Adrenal gland (tissue), 5 donors: ENCODE results near the gene LY6G6F.

Experiments used
- POLR2A ChIP-seq, 2 donors: fragments of 450-650 bp; IDR thresholded peaks; one replicate each; pipeline ENCODE4 v1.6.1; 2017; ENCODE audit warnings: antibody characterized with exemption in 2 of 2, mild to moderate bottlenecking in 2 of 2, moderate library complexity in 1 of 2
- TF ChIP-seq, protein P1 (sequence below), 6 experiments: fragments of 450-650 bp in 4 of 6; fragments of 200-600 bp in 2 of 6; sonication (generic) in 1 of 6; IDR thresholded peaks; 1 replicate in 5 of 6; 2 replicates in 1 of 6; pipeline versions ENCODE4 v1.5.1 to v1.8.0; 2016 to 2021; ENCODE audit warnings: antibody characterized with exemption in 6 of 6, mild to moderate bottlenecking in 2 of 6, moderate library complexity in 1 of 6
- donor health status: DM: no; HTN: no; CAD: no.

DNA sequence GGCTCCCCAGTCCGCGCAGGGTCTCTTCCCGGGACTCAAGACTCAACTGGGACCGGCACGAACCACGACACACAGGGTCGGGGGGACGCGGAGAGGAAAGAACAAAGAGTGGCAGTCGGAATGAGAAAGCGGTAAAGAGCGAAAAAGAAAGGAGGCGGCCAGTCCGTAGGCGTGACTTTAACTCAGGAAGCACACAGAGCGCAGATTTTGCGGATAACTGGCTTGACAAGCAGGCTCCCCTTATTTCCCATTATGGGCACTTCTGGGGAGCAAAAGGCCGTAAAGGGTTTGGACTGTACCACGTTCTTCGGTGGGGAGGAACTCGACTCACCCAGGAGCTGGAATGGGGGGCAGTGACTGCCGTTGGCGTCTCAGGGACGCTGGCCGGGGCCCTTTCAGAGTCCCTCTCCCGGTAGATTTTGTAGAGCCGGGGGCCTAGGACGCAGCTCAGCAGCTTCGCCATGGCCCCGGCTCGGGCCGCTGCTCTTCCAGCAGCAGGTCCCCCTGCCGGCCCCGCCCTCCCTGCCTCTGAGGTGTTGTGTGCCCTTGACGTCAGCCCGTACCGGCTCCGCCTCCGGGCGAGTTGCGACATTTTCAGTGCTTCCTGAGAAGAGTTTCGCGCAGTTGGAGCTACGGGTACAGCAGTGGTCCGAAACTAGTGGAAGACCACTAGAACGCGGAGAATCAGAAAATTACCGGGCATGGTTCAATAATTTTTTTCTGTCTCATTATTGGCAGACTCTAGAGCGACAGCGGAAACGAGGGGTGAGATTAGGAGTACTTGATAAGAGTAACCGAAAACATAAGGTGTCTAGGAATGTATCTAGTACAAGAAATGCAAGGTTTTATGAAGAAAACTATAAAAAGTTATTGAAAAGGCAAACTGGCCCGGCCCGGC, 3.6 kb upstream of the LY6G6F start, which contains the start of gene ABHD16A:
- TF ChIP-seq, protein P1, sequence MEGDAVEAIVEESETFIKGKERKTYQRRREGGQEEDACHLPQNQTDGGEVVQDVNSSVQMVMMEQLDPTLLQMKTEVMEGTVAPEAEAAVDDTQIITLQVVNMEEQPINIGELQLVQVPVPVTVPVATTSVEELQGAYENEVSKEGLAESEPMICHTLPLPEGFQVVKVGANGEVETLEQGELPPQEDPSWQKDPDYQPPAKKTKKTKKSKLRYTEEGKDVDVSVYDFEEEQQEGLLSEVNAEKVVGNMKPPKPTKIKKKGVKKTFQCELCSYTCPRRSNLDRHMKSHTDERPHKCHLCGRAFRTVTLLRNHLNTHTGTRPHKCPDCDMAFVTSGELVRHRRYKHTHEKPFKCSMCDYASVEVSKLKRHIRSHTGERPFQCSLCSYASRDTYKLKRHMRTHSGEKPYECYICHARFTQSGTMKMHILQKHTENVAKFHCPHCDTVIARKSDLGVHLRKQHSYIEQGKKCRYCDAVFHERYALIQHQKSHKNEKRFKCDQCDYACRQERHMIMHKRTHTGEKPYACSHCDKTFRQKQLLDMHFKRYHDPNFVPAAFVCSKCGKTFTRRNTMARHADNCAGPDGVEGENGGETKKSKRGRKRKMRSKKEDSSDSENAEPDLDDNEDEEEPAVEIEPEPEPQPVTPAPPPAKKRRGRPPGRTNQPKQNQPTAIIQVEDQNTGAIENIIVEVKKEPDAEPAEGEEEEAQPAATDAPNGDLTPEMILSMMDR (IDR thresholded peaks at IDR 0.05): peak in 3 of 6 experiments; percentile 12 to 19 (median 18)
- TF ChIP-seq POLR2A (IDR thresholded peaks at IDR 0.05): peak; percentile 91
